ENCODE data around the gene PRDM16. TPM values are rescaled to one million over a fixed set of nuclear protein-coding genes. Genes with fewer than 3 reads are reported as not detected.

Gene PRDM16
- polyA plus RNA-seq, 1 of the 3 experiments (the other 2 are of a cell fraction), result not detected

DNA sequence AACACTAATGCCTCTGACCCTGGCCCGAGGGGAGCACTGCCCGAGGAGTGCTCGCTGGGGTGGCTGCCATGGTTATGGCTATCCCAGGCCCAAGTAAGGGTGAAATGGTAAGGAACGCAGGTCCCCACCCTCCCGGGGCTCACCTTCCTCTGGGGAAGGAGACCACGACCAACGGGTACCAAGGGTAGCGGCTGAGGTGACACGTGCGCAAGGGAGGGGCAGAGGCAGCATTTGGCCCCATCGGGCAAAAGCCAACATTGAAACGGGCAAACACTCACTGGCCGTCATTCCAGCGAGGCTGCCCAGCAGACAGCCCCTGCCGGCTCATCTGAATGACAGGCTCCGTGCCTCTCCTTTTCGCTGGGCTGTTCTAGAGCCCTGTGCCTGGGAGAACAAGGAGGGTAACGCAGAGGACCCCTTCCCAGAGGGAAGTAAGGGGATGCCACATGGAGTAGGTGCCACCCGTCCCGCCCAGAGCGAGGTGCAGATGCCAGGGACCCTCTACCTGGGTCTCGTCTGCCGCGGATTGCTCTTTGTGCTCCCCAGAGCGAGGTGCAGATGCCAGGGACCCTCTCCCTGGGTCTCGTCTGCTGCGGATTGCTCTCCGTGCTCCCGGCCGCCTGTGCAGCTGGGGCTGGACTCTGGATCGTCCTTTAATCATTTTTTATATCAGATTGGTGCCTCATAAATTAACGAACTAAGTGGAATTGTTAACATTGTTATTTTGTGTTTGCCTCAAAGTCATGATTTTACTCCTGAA lies 31.5 kb upstream of the PRDM16 start (continued):
- TF ChIP-seq, protein P1, sequence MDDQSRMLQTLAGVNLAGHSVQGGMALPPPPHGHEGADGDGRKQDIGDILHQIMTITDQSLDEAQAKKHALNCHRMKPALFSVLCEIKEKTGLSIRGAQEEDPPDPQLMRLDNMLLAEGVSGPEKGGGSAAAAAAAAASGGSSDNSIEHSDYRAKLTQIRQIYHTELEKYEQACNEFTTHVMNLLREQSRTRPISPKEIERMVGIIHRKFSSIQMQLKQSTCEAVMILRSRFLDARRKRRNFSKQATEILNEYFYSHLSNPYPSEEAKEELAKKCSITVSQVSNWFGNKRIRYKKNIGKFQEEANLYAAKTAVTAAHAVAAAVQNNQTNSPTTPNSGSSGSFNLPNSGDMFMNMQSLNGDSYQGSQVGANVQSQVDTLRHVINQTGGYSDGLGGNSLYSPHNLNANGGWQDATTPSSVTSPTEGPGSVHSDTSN (IDR thresholded peaks at IDR 0.05), result no peak
- no peak for TF ChIP-seq RXRA (IDR thresholded peaks at IDR 0.05; ENCODE audit: borderline replicate concordance, low read depth)
- TF ChIP-seq CHD2 (IDR thresholded peaks at IDR 0.05; ENCODE audit: low read length, partially characterized antibody), result no peak
- TF ChIP-seq EZH2phosphoT487 (IDR thresholded peaks at IDR 0.05; ENCODE audit: borderline replicate concordance, low read depth), result no peak
- TF ChIP-seq POLR2AphosphoS5 (IDR thresholded peaks at IDR 0.05; ENCODE audit: low read depth, low read length), result no peak
- TF ChIP-seq, protein P2, sequence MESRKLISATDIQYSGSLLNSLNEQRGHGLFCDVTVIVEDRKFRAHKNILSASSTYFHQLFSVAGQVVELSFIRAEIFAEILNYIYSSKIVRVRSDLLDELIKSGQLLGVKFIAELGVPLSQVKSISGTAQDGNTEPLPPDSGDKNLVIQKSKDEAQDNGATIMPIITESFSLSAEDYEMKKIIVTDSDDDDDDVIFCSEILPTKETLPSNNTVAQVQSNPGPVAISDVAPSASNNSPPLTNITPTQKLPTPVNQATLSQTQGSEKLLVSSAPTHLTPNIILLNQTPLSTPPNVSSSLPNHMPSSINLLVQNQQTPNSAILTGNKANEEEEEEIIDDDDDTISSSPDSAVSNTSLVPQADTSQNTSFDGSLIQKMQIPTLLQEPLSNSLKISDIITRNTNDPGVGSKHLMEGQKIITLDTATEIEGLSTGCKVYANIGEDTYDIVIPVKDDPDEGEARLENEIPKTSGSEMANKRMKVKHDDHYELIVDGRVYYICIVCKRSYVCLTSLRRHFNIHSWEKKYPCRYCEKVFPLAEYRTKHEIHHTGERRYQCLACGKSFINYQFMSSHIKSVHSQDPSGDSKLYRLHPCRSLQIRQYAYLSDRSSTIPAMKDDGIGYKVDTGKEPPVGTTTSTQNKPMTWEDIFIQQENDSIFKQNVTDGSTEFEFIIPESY (IDR thresholded peaks at IDR 0.05; ENCODE audit: borderline replicate concordance, low read depth), result no peak
- TF ChIP-seq RAD21 (IDR thresholded peaks at IDR 0.05; ENCODE audit: low read length), result no peak
- TF ChIP-seq ELF1 (IDR thresholded peaks at IDR 0.05), result no peak

DNA sequence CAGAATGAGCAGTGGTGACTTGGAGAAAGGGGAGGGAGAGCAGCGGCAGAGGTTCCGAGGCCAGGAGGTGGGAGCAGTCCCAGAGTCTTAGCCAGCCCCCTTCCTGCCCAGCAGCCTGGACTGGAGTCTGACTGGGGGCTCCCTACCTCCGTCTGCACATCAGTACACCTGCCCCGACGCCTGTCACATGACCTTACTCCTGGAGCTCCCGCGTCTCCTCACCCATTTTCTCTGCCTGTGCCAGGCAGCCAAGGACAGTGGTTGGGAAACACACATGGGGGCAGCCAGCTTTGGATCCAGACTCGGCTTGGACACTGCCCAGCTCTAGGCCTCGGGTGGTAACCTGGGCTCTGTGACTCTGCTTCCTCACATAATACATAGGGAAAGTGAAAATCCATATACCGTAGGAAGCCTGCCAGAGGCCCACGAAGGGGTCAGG lies 30.9 kb upstream of the PRDM16 start:
- TF ChIP-seq RAD21 (IDR thresholded peaks at IDR 0.05; ENCODE audit: low read length), result no peak
- no peak for TF ChIP-seq ELF1 (IDR thresholded peaks at IDR 0.05)
- TF ChIP-seq, protein P3, sequence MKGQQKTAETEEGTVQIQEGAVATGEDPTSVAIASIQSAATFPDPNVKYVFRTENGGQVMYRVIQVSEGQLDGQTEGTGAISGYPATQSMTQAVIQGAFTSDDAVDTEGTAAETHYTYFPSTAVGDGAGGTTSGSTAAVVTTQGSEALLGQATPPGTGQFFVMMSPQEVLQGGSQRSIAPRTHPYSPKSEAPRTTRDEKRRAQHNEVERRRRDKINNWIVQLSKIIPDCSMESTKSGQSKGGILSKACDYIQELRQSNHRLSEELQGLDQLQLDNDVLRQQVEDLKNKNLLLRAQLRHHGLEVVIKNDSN (IDR thresholded peaks at IDR 0.05; ENCODE audit: borderline replicate concordance, low read depth), result no peak
- no peak for TF ChIP-seq RCOR1 (IDR thresholded peaks at IDR 0.05; ENCODE audit: low read length)
- TF ChIP-seq, protein P4, sequence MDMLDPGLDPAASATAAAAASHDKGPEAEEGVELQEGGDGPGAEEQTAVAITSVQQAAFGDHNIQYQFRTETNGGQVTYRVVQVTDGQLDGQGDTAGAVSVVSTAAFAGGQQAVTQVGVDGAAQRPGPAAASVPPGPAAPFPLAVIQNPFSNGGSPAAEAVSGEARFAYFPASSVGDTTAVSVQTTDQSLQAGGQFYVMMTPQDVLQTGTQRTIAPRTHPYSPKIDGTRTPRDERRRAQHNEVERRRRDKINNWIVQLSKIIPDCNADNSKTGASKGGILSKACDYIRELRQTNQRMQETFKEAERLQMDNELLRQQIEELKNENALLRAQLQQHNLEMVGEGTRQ (IDR thresholded peaks at IDR 0.05; ENCODE audit: borderline replicate concordance, low read depth, low read length), result no peak
- TF ChIP-seq POLR2AphosphoS5 (IDR thresholded peaks at IDR 0.05; ENCODE audit: low read depth, low read length), result no peak
- no peak for TF ChIP-seq RXRA (IDR thresholded peaks at IDR 0.05; ENCODE audit: borderline replicate concordance, low read depth)
- no peak for TF ChIP-seq GABPA (IDR thresholded peaks at IDR 0.05; ENCODE audit: low read depth)
- TF ChIP-seq FOXJ3 (CRISPR knock-in tag; IDR thresholded peaks at IDR 0.05), result no peak
- TF ChIP-seq TEAD4 (IDR thresholded peaks at IDR 0.05; ENCODE audit: borderline replicate concordance, insufficient read depth), result no peak
- no peak for TF ChIP-seq SIN3A (IDR thresholded peaks at IDR 0.05; ENCODE audit: borderline replicate concordance, low read depth, low read length)
- no peak for TF ChIP-seq TCF12 (IDR thresholded peaks at IDR 0.05)
- TF ChIP-seq EZH2phosphoT487 (IDR thresholded peaks at IDR 0.05; ENCODE audit: borderline replicate concordance, low read depth), result no peak
- no peak for TF ChIP-seq YY1 (IDR thresholded peaks at IDR 0.05; ENCODE audit: low read depth)
- TF ChIP-seq GATA2 (CRISPR knock-in tag; IDR thresholded peaks at IDR 0.05), result no peak
- TF ChIP-seq, protein P5, sequence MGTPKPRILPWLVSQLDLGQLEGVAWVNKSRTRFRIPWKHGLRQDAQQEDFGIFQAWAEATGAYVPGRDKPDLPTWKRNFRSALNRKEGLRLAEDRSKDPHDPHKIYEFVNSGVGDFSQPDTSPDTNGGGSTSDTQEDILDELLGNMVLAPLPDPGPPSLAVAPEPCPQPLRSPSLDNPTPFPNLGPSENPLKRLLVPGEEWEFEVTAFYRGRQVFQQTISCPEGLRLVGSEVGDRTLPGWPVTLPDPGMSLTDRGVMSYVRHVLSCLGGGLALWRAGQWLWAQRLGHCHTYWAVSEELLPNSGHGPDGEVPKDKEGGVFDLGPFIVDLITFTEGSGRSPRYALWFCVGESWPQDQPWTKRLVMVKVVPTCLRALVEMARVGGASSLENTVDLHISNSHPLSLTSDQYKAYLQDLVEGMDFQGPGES (IDR thresholded peaks at IDR 0.05; ENCODE audit: low read depth, low read length), result no peak
- TF ChIP-seq FOXM1 (IDR thresholded peaks at IDR 0.05; ENCODE audit: low read depth), result no peak
- TF ChIP-seq FOSL2 (IDR thresholded peaks at IDR 0.05; ENCODE audit: borderline replicate concordance, low read depth), result no peak
- TF ChIP-seq TAF1 (IDR thresholded peaks at IDR 0.05; ENCODE audit: borderline replicate concordance, low read depth, low read length), result no peak
- no peak for TF ChIP-seq RFX5 (IDR thresholded peaks at IDR 0.05; ENCODE audit: low read length)
- Histone ChIP-seq H3K9me3 (no peaks in the 10 kb centered on the region), H3K36me3 (replicated peaks in 1 of 2; ENCODE audit: control insufficient read depth in 1 of 2, insufficient read depth in 2 of 2, low read length in 1 of 2) (no peaks in the 10 kb centered on the region), H3K27ac (ENCODE audit: low read depth in 2 of 2, low read length in 1 of 2) (no peak overlapping the region), H3K9me2 (no peaks in the 10 kb centered on the region), H3K4me1 (ENCODE audit: control insufficient read depth in 1 of 2, insufficient read depth in 2 of 2, low read depth in 1 of 2, low read length in 1 of 2) (no peaks in the 10 kb centered on the region), H3F3A (replicated peaks; ENCODE audit: insufficient read depth) (no peaks in the 10 kb centered on the region), H2AFZ (ENCODE audit: low read depth) (no peak overlapping the region), H3K4me3 (ENCODE audit: low read depth in 2 of 2, low read length in 1 of 2) (no peak overlapping the region), H3K9ac (no peak overlapping the region), H3K27me3 (ENCODE audit: insufficient read depth) (no peaks in the 10 kb centered on the region), H3K4me2 (no peak overlapping the region), H4K20me1 (ENCODE audit: insufficient read depth) (no peaks in the 10 kb centered on the region), H3K79me2 (ENCODE audit: insufficient read depth) (no peaks in the 10 kb centered on the region)
- 10% methylated on average over 8 of the region's 11 CpGs for WGBS (ENCODE audit: low lambda C conversion rate)
- CTCF ChIA-PET, result interaction anchor here (1.3 kb wide), 1 partner anchor 10 kb away, joined by 3 read pairs; no protein-coding TSS in a partner anchor
- POLR2A ChIA-PET, result no interaction called here
- DNase-seq, result no peak

Data from SK-N-SH (cell line).